ENCODE data around the gene DOCK2. TPM values are rescaled to one million over a fixed set of nuclear protein-coding genes. Genes with fewer than 3 reads are reported as not detected.

Gene DOCK2
- total and polyA plus RNA-seq, 2 donors from 2014 or later, result 1.0 to 42.0 TPM

DNA sequence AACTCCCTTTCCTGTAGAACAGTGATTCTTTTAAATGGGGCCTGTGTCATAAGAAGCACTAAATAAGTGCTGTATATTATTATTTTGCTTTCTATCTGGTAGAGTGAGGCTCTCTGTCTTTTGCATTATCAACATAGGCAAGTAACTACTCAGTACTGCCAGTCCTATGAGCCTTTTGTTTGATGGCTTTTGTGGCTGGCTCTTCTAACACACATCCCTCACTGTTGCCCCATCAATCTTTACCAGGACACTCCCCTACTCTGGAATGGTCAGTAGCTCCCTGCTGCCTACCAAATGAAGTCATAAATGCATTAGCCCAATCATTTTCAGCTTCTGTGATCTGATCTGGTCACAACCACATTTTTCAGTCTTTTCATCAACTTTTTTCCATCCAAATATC lies 205.6 kb downstream of the DOCK2 start:
- FAIRE-seq (no peak), DNase-seq (no peak)
- Histone ChIP-seq H3K9ac (ENCODE audit: low read length in 3 of 3) (no peak overlapping the region), H3K4me3 (ENCODE audit: low read length in 3 of 3) (no peak overlapping the region), H3K4me1 (ENCODE audit: control insufficient read depth in 2 of 3, insufficient read depth in 2 of 3, low read depth in 1 of 3, low read length in 3 of 3) (no peaks in the 10 kb centered on the region), H3K27me3 (ENCODE audit: control insufficient read depth, insufficient read depth, low read length) (no peaks in the 10 kb centered on the region), H3K27ac (ENCODE audit: low read depth in 2 of 2, low read length in 2 of 2) (no peak overlapping the region), H3K36me3 (ENCODE audit: control insufficient read depth in 2 of 3, insufficient read depth in 3 of 3, low read length in 3 of 3) (no peaks in the 10 kb centered on the region), H3K9me3 (ENCODE audit: control insufficient read depth in 2 of 3, insufficient read depth in 1 of 3, low read length in 3 of 3) (no peaks in the 10 kb centered on the region)
- intact Hi-C loops (cut with DNase I), result no loop called here
- TF ChIP-seq, protein P1, sequence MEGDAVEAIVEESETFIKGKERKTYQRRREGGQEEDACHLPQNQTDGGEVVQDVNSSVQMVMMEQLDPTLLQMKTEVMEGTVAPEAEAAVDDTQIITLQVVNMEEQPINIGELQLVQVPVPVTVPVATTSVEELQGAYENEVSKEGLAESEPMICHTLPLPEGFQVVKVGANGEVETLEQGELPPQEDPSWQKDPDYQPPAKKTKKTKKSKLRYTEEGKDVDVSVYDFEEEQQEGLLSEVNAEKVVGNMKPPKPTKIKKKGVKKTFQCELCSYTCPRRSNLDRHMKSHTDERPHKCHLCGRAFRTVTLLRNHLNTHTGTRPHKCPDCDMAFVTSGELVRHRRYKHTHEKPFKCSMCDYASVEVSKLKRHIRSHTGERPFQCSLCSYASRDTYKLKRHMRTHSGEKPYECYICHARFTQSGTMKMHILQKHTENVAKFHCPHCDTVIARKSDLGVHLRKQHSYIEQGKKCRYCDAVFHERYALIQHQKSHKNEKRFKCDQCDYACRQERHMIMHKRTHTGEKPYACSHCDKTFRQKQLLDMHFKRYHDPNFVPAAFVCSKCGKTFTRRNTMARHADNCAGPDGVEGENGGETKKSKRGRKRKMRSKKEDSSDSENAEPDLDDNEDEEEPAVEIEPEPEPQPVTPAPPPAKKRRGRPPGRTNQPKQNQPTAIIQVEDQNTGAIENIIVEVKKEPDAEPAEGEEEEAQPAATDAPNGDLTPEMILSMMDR (IDR thresholded peaks at IDR 0.05; ENCODE audit: borderline replicate concordance, extremely low read depth, insufficient read depth), result no peak

DNA sequence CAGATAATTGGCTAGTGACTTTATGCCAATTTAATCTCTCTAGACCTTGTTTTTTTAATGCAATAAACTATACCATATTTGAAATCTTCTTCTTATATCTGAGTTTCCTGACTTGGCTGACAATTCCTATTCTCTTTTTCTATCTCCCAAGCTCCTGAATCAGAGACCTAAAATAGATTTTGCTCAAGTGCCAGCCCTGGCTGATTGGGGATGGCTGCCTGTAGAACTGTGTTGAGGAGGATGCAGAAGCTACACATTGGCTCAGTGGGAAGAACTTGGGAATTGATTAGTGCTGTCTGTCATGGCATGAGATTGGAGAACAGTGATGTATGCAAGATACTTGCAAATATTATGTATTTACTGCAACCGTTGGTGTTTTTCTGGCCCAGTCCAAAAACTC lies 210.4 kb downstream of the DOCK2 start:
- no peaks in the 10 kb centered on the region for H3K4me1 ChIP-seq (ENCODE audit: control insufficient read depth in 2 of 3, insufficient read depth in 2 of 3, low read depth in 1 of 3, low read length in 3 of 3)
- H3K27ac ChIP-seq (ENCODE audit: low read depth in 2 of 2, low read length in 2 of 2), result no peak overlapping the region
- DNase-seq (no peak), FAIRE-seq (no peak)
- TF ChIP-seq, protein P1 (IDR thresholded peaks at IDR 0.05; ENCODE audit: borderline replicate concordance, extremely low read depth, insufficient read depth), result no peak
- peaks cover 0 to 16% (median 6%) of the 10 kb centered on the region in 3 donors for H3K9me3 ChIP-seq (ENCODE audit: control insufficient read depth in 2 of 3, insufficient read depth in 1 of 3, low read length in 3 of 3)
- no peaks in the 10 kb centered on the region for H3K36me3 ChIP-seq (ENCODE audit: control insufficient read depth in 2 of 3, insufficient read depth in 3 of 3, low read length in 3 of 3)
- H3K4me3 ChIP-seq (ENCODE audit: low read length in 3 of 3), result no peak overlapping the region
- H3K27me3 ChIP-seq (ENCODE audit: control insufficient read depth, insufficient read depth, low read length), result no peaks in the 10 kb centered on the region
- H3K9ac ChIP-seq (ENCODE audit: low read length in 3 of 3), result no peak overlapping the region
- intact Hi-C loops (cut with DNase I), result no loop called here

DNA sequence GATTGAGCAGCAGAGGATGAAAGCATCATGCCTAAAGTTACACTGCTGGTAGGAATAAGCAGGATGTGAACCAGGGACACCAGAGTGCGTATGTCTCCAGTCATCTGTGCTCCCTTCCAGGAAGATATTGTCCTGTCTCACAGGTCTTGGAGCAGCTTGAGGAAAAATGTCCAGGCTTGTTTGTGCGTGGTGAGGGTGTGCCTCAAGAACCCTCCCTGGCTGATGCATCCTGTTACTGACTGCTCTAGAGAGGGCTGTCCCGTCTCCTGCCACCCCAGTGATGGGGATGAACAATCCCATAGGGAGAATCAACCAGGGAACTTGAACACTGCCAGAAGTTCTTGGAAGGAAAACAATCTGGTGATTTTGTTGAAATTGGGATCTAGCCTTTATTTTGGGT lies 211.2 kb downstream of the DOCK2 start:
- intact Hi-C loops (cut with DNase I), result no loop called here

More for the DNA sequence above, 211.2 kb downstream of the DOCK2 start:
- H3K4me3 ChIP-seq (ENCODE audit: low read length in 3 of 3), result no peak overlapping the region
- DNase-seq (no peak), FAIRE-seq (no peak)
- TF ChIP-seq, protein P1 (IDR thresholded peaks at IDR 0.05; ENCODE audit: borderline replicate concordance, extremely low read depth, insufficient read depth), result no peak
- no peaks in the 10 kb centered on the region for H3K36me3 ChIP-seq (ENCODE audit: control insufficient read depth in 2 of 3, insufficient read depth in 3 of 3, low read length in 3 of 3)
- H3K9ac ChIP-seq (ENCODE audit: low read length in 3 of 3), result no peak overlapping the region
- H3K27me3 ChIP-seq (ENCODE audit: control insufficient read depth, insufficient read depth, low read length), result no peaks in the 10 kb centered on the region
- no peak overlapping the region for H3K27ac ChIP-seq (ENCODE audit: low read depth in 2 of 2, low read length in 2 of 2)
- H3K4me1 ChIP-seq (ENCODE audit: control insufficient read depth in 2 of 3, insufficient read depth in 2 of 3, low read depth in 1 of 3, low read length in 3 of 3), result no peaks in the 10 kb centered on the region
- peaks cover 0 to 16% (median 6%) of the 10 kb centered on the region in 3 donors for H3K9me3 ChIP-seq (ENCODE audit: control insufficient read depth in 2 of 3, insufficient read depth in 1 of 3, low read length in 3 of 3)

Measured in kidney (tissue), 14 donors.